Large intestine (tissue), 3 donors: Measurements from ENCODE around the gene PCDHGA12. TPM values are rescaled to one million over a fixed set of nuclear protein-coding genes. Genes with fewer than 3 reads are reported as not detected.
"Not testable (repeated sequence)": the region's sequence is repeated elsewhere in the genome, so short reads cannot be mapped to it uniquely, and the experiment has no call there.

ENCODE experiments used
- DNase-seq, 2 donors: peaks; one replicate each; pipeline versions ENCODE4 v3.0.0 to v3.0.0-alpha.2; 2013
- H3K27ac ChIP-seq: one replicate; pipeline ENCODE4 v1.5.1; 2013; ENCODE audit warnings: low read length
- H3K27me3 ChIP-seq: 2 replicates; pipeline ENCODE4 v1.6.1; 2013; ENCODE audit warnings: low read length; ENCODE audit not compliant: control insufficient read depth, insufficient read depth
- H3K36me3 ChIP-seq: 2 replicates; pipeline ENCODE4 v1.6.1; 2013; ENCODE audit warnings: low read length; ENCODE audit not compliant: control insufficient read depth, insufficient read depth
- H3K4me1 ChIP-seq: one replicate; pipeline ENCODE4 v1.6.1; 2013; ENCODE audit warnings: low read length; ENCODE audit not compliant: control insufficient read depth, insufficient read depth
- H3K4me3 ChIP-seq: one replicate; pipeline ENCODE4 v1.5.1; 2013; ENCODE audit warnings: low read length
- H3K9me3 ChIP-seq: one replicate; pipeline ENCODE4 v1.6.1; 2013; ENCODE audit warnings: mild to moderate bottlenecking, low read depth, low read length, moderate library complexity; ENCODE audit not compliant: control insufficient read depth
- WGBS: methylation state at CpG from one replicate; pipeline ENCODE4 v1.1.5; 2013; ENCODE audit warnings: low lambda C conversion rate; ENCODE audit not compliant: insufficient coverage; 5-methylcytosine and 5-hydroxymethylcytosine counted together
- polyA plus RNA-seq: library from polyadenylated mRNA; unstranded; fragments of 120-200 nt; gene quantifications from one replicate; pipeline ENCODE4 v1.2.1, GENCODE V29; 2013

PCDHGA12 gene
- polyA plus RNA-seq, 1 donor: 0.81 TPM

- Histone ChIP-seq H3K4me3 (no peak overlapping the region), H3K27ac (no peak overlapping the region), H3K27me3 (peaks cover 63% of the 10 kb centered on the region), H3K9me3 (peaks cover 45% of the 10 kb centered on the region), H3K4me1 (no peaks in the 10 kb centered on the region), H3K36me3 (no peaks in the 10 kb centered on the region)
- no CpG with 5 or more reads among the region's 64 CpGs for WGBS
- no peak for DNase-seq
These were observed 20.6 kb upstream of the PCDHGA12 start for GRCh38 chr5:141409598-141410306.

DNA sequence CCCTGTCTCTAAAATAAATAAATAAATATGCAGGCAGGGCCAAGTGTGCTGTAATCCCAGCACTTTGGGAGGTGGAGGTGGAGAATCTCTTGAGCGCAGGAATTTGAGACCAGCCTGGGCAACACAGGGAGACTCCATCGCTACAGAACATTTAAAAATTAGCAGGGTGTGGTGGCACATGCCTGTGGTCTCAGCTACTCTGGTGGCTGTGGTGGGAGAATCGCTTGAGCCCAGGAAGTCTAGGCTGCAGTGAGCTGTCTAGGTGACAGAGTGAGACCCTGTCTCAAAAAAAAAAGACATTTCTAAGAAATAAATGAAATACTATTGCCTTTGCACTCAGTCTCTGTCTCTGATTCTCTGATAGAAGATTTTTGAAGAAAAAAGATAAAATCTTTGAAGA is 18.7 kb upstream of the PCDHGA12 start:
- H3K4me3 ChIP-seq: no peak overlapping the region
- H3K4me1 ChIP-seq: no peaks in the 10 kb centered on the region
- H3K27ac ChIP-seq: no peak overlapping the region
- no peak for DNase-seq
- H3K27me3 ChIP-seq: peaks cover 66% of the 10 kb centered on the region
- H3K9me3 ChIP-seq: peaks cover 50% of the 10 kb centered on the region
- no peaks in the 10 kb centered on the region for H3K36me3 ChIP-seq
- WGBS: 70% methylated on average over 2 of the region's 3 CpGs

DNA sequence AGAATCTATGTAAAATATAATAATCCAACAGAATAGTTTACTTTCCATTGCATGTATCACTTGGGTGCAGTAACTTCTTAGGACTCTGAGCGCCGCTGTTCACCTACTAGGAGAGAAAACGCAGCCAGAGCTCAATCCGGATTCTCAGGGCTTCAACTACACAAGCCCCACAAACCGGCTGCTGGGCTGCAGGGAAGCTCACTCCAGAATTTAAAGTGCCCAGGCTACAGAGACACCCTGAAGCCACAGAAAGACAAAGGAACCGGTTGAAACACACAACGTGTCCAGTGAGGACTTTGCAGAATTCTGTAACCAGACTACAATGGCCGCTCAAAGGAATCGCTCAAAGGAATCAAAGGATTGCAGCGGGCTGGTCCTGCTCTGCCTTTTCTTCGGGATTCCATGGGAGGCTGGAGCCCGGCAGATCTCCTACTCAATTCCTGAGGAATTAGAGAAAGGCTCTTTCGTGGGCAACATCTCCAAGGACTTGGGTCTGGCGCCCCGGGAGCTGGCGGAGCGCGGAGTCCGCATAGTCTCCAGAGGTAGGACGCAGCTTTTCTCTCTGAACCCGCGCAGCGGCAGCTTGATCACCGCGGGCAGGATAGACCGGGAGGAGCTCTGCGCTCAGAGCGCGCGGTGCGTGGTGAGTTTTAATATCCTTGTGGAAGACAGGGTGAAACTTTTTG is 17.3 kb upstream of the PCDHGA12 start, which contains the start of gene PCDHGA10:
Gene PCDHGA10, plus strand, starts transcription at position 134 of the 686 bp plus-strand sequence. Its CDS starts 189 bp downstream, at position 323.
- WGBS: no CpG with 5 or more reads among the region's 31 CpGs
- peaks cover 68% of the 10 kb centered on the region for H3K27me3 ChIP-seq

GRCh38 chr5:141413540-141414069 is 16.7 kb upstream of the PCDHGA12 start:
- WGBS: no CpG with 5 or more reads among the region's 25 CpGs
- H3K9me3 ChIP-seq: peaks cover 52% of the 10 kb centered on the region
- no peaks in the 10 kb centered on the region for H3K4me1 ChIP-seq
- peak overlapping the region; percentile 51 for H3K4me3 ChIP-seq
- H3K27ac ChIP-seq: no peak overlapping the region
- peaks cover 69% of the 10 kb centered on the region for H3K27me3 ChIP-seq
- no peaks in the 10 kb centered on the region for H3K36me3 ChIP-seq
- DNase-seq: peak in 1 of 2 donors; percentile 22

More for the DNA sequence above, 17.3 kb upstream of the PCDHGA12 start, which contains the start of gene PCDHGA10:
- H3K9me3 ChIP-seq: peaks cover 52% of the 10 kb centered on the region
- DNase-seq: peak in 1 of 2 donors; percentile 69
- no peaks in the 10 kb centered on the region for H3K4me1 ChIP-seq
- H3K36me3 ChIP-seq: no peaks in the 10 kb centered on the region
- peak within 1 kb of the TSS; percentile 51 for H3K4me3 ChIP-seq
- no peak within 1 kb of the TSS for H3K27ac ChIP-seq

DNA sequence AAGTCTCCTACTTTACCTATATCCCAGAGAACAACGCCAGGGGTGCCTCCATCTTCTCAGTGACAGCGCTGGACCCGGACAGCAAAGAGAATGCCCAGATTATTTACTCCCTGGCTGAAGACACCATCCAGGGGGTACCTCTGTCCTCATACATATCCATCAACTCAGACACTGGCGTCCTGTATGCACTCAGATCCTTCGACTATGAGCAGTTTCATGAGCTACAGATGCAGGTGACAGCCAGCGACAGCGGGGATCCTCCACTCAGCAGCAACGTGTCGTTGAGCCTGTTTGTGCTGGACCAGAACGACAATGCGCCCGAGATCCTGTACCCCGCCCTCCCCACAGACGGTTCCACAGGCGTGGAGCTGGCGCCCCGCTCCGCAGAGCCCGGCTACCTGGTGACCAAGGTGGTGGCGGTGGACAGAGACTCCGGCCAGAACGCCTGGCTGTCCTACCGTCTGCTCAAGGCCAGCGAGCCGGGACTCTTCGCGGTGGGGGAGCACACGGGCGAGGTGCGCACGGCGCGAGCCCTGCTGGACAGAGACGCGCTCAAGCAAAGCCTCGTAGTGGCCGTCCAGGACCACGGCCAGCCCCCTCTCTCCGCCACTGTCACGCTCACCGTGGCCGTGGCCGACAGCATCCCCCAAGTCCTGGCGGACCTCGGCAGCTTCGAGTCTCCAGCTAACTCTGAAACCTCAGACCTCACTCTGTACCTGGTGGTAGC is 15.6 kb upstream of the PCDHGA12 start:
- Histone ChIP-seq H3K9me3 (peaks cover 51% of the 10 kb centered on the region), H3K27me3 (peaks cover 69% of the 10 kb centered on the region)
- no CpG with 5 or more reads among the region's 46 CpGs for WGBS
- not testable (repeated sequence) for H3K4me3 ChIP-seq, H3K4me1 ChIP-seq, H3K27ac ChIP-seq, DNase-seq, H3K36me3 ChIP-seq

GRCh38 chr5:141415275-141415618 is 15.1 kb upstream of the PCDHGA12 start:
- not testable (repeated sequence) for H3K4me3 ChIP-seq, H3K4me1 ChIP-seq, H3K36me3 ChIP-seq, H3K27ac ChIP-seq, DNase-seq
- peaks cover 51% of the 10 kb centered on the region for H3K9me3 ChIP-seq
- H3K27me3 ChIP-seq: peaks cover 67% of the 10 kb centered on the region
- WGBS: 17% methylated on average over 1 of the region's 24 CpGs

- H3K4me1 ChIP-seq, H3K27ac ChIP-seq, H3K36me3 ChIP-seq: not testable (repeated sequence)
- Histone ChIP-seq H3K9me3 (peaks cover 55% of the 10 kb centered on the region), H3K4me3 (peak within 1 kb of the TSS; percentile 31), H3K27me3 (peaks cover 77% of the 10 kb centered on the region)
- WGBS: no CpG with 5 or more reads among the region's 47 CpGs
- DNase-seq: peak; percentile 38 to 49
These were observed 12.7 kb upstream of the PCDHGA12 start, which contains the start of gene PCDHGB7 for GRCh38 chr5:141417494-141418172. PCDHGB7 (plus strand) TSS chr5:141417677; CDS start chr5:141417860, 183 bp downstream.

GRCh38 chr5:141419074-141419880 is 11.0 kb upstream of the PCDHGA12 start:
- no peaks in the 10 kb centered on the region for H3K4me1 ChIP-seq
- WGBS: no CpG with 5 or more reads among the region's 74 CpGs
- H3K4me3 ChIP-seq: no peak overlapping the region
- H3K27ac ChIP-seq: no peak overlapping the region
- no peak for DNase-seq
- peaks cover 68% of the 10 kb centered on the region for H3K9me3 ChIP-seq
- peaks cover 71% of the 10 kb centered on the region for H3K27me3 ChIP-seq
- no peaks in the 10 kb centered on the region for H3K36me3 ChIP-seq

DNA sequence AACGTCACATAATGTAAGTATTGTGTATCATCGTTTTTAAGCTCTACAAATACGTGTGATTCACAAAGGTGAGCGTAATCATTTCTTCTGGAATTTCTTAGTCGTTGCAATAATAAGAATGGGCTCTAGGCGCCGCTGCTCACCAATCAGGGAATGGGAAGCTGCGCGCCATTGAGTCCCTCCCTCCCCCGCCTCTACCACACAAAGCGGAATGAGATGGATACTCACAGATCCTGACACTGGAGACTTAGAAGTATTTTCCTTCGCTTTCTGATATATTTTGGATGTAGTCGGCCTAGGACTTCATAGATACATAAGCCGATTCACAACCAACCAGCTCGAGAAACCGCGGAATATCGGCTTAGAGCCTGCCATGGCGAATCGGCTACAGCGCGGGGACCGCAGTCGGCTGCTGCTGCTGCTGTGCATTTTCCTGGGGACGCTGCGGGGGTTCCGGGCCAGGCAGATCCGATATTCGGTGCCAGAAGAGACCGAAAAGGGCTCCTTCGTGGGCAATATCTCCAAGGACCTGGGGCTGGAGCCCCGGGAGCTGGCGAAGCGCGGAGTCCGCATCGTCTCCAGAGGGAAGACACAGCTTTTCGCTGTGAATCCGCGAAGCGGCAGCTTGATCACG is 9.3 kb upstream of the PCDHGA12 start, which contains the start of gene PCDHGA11:
Gene PCDHGA11, plus strand, starts transcription at position 197 of the 634 bp plus-strand sequence. Its CDS starts 177 bp downstream, at position 374.
- Histone ChIP-seq H3K4me1 (no peaks in the 10 kb centered on the region), H3K27me3 (peaks cover 59% of the 10 kb centered on the region), H3K9me3 (peaks cover 65% of the 10 kb centered on the region), H3K4me3 (peak within 1 kb of the TSS; percentile 11), H3K36me3 (no peaks in the 10 kb centered on the region), H3K27ac (no peak within 1 kb of the TSS)
- DNase-seq: peak in 1 of 2 donors; percentile 34
- WGBS: 0% methylated on average over 1 of the region's 42 CpGs
